K562 (cell line): ENCODE results near the gene POLRMT. TPM values are rescaled to one million over a fixed set of nuclear protein-coding genes. Genes with fewer than 3 reads are reported as not detected.
A peak's percentile ranks its signal among the peaks of the same experiment; 100 is the strongest.
"Not testable (repeated sequence)": the region's sequence is repeated elsewhere in the genome, so short reads cannot be mapped to it uniquely, and the experiment has no call there.

ENCODE experiments used
- ATAC-seq: fragments of 200-7000 bp; cut with Tn5 transposase; 3 replicates; pipeline ENCODE4 v1.9.1; 2020; ENCODE audit warnings: moderate library complexity
- BruUV-seq: library from RNA; stranded (reverse); fragments of 400-500 nt; replicated peaks from 2 replicates; lab custom pipeline; 2021; lab: Mats Ljungman, UMichigan
- CTCF ChIA-PET: fragments of 300-600 bp; formaldehyde crosslinking; extraction: SDS; loops from one replicate; lab custom pipeline; 2021; ENCODE audit warnings: low intra/inter-chr PET ratio; lab: Yijun Ruan, JAX
- POLR2A ChIA-PET: fragments of 300-600, 350-650 bp; sonication (Branson Sonifier 250); formaldehyde crosslinking; extraction: SDS; loops from one replicate; lab custom pipeline; 2021; ENCODE audit warnings: antibody characterized with exemption, inconsistent platforms; lab: Yijun Ruan, JAX
- DNase-seq, 4 experiments: peaks; one replicate each; pipeline versions ENCODE4 v3.0.0 to v3.0.0-alpha.2; 2011 to 2018; ENCODE audit warnings: low spot score in 3 of 4, mixed read lengths in 3 of 4; ENCODE audit errors: extremely low read depth in 1 of 4
- FAIRE-seq: peaks from 2 replicates; lab custom pipeline; 2011; peaks lifted over from hg19 to GRCh38; lab: Jason Lieb, UNC
- H2AFZ ChIP-seq: 2 replicates; pipeline ENCODE4 v1.6.0; 2011; ENCODE audit warnings: low read depth, low read length, control low read depth, inconsistent platforms
- H3K27ac ChIP-seq: fragments of 200-600 bp; 3 replicates; pipeline ENCODE4 v1.8.0; 2011; ENCODE audit warnings: low read depth, mild to moderate bottlenecking, control low read depth, inconsistent platforms, low read length, moderate library complexity, mixed read lengths; ENCODE audit errors: extremely low read depth
- H3K27me3 ChIP-seq, 2 experiments: fragments of 300-600 bp in 1 of 2; 2 replicates in 1 of 2; 3 replicates in 1 of 2; pipeline versions ENCODE4 v1.6.0 to v1.8.0; 2011; ENCODE audit warnings: inconsistent platforms in 2 of 2, low read length in 2 of 2, mild to moderate bottlenecking in 1 of 2, mixed read lengths in 1 of 2, moderate library complexity in 1 of 2; ENCODE audit not compliant: control insufficient read depth in 2 of 2, insufficient read depth in 2 of 2
- H3K36me3 ChIP-seq: fragments of 300-600 bp; 3 replicates; pipeline ENCODE4 v1.8.0; 2011; ENCODE audit warnings: mild to moderate bottlenecking, low read length, inconsistent platforms; ENCODE audit not compliant: control insufficient read depth, insufficient read depth
- H3K4me1 ChIP-seq, 2 experiments: fragments of 200-600 bp in 1 of 2; replicated peaks in 1 of 2; 2 replicates in 1 of 2; 3 replicates in 1 of 2; pipeline versions ENCODE4 v1.5.1 to v1.8.0; 2011; ENCODE audit warnings: inconsistent platforms in 2 of 2, low read length in 2 of 2, mild to moderate bottlenecking in 1 of 2, mixed read lengths in 1 of 2, moderate library complexity in 1 of 2; ENCODE audit not compliant: control insufficient read depth in 2 of 2, insufficient read depth in 2 of 2
- H3K4me2 ChIP-seq: 2 replicates; pipeline ENCODE4 v1.6.1; 2011; ENCODE audit warnings: low read length, control low read depth, inconsistent platforms, mixed read lengths; ENCODE audit not compliant: insufficient read depth
- H3K4me3 ChIP-seq: fragments of 200-600 bp; sonication (generic), shearing (Covaris generic); 2 replicates; pipeline ENCODE4 v1.5.1; 2016; ENCODE audit warnings: control low read depth, inconsistent platforms
- H3K79me2 ChIP-seq: fragments of 200-600 bp; 3 replicates; pipeline ENCODE4 v1.8.0; 2011; ENCODE audit warnings: low read length, inconsistent platforms; ENCODE audit not compliant: control insufficient read depth, insufficient read depth
- H3K9ac ChIP-seq, 2 experiments: 2 replicates each; pipeline versions ENCODE4 v1.6.0 to v1.6.1; 2011; ENCODE audit warnings: low read depth in 2 of 2, low read length in 2 of 2, control low read depth in 1 of 2, inconsistent platforms in 1 of 2, mild to moderate bottlenecking in 1 of 2, mixed read lengths in 1 of 2; ENCODE audit not compliant: insufficient read depth in 1 of 2
- H3K9me1 ChIP-seq: one replicate; pipeline ENCODE4 v1.6.0; 2011; ENCODE audit warnings: inconsistent platforms, mild to moderate bottlenecking, low read length, moderate library complexity; ENCODE audit not compliant: control insufficient read depth, insufficient read depth
- H3K9me3 ChIP-seq: replicated peaks from 2 replicates; pipeline ENCODE4 v1.5.1; 2011; ENCODE audit warnings: low read depth, low read length, inconsistent platforms; ENCODE audit not compliant: control insufficient read depth, insufficient read depth
- H4K20me1 ChIP-seq: replicated peaks from 2 replicates; pipeline ENCODE4 v1.6.1; 2011; ENCODE audit warnings: low read length, inconsistent platforms, mixed read lengths; ENCODE audit not compliant: control insufficient read depth, insufficient read depth
- CBX1 ChIP-seq: sonication (generic); IDR thresholded peaks from 2 replicates; pipeline ENCODE4 v1.6.1; 2016; ENCODE audit warnings: antibody characterized with exemption, low read depth, mild to moderate bottlenecking
- CBX2 ChIP-seq: fragments of 200-600 bp; sonication (generic); IDR thresholded peaks from one replicate; pipeline ENCODE4 v1.6.1; 2012; ENCODE audit warnings: mild to moderate bottlenecking, low read length, inconsistent platforms; ENCODE audit not compliant: insufficient read depth, poor library complexity, severe bottlenecking
- CBX5 ChIP-seq: IDR thresholded peaks from 2 replicates; pipeline ENCODE4 v1.6.1; 2014; ENCODE audit warnings: low read depth, borderline replicate concordance
- ESRRA ChIP-seq: fragments of 450-650 bp; IDR thresholded peaks from 2 replicates; pipeline ENCODE4 v1.6.1; 2014; ENCODE audit warnings: low read depth, mild to moderate bottlenecking, moderate library complexity, borderline replicate concordance
- HCFC1 ChIP-seq: IDR thresholded peaks from 2 replicates; pipeline ENCODE4 v1.6.1; 2012; ENCODE audit warnings: low read depth, low read length, improper control_type of control experiment
- RB1 ChIP-seq: fragments of 450-650 bp; IDR thresholded peaks from 2 replicates; pipeline ENCODE4 v1.6.1; 2017; ENCODE audit warnings: low read depth, mild to moderate bottlenecking
- ZBED1 ChIP-seq: IDR thresholded peaks from 2 replicates; pipeline ENCODE4 v1.6.1; 2014
- ZBTB33 ChIP-seq: sonication (generic); formaldehyde crosslinking; IDR thresholded peaks from 2 replicates; pipeline ENCODE4 v1.8.1; 2023; ENCODE audit warnings: mild to moderate bottlenecking, missing genetic modification reagents
- ZNF445 ChIP-seq: fragments of 250-450 bp; sonication (Bioruptor Pico); IDR thresholded peaks from 2 replicates; pipeline ENCODE4 v1.4.0; 2020; ENCODE audit warnings: low read depth, mild to moderate bottlenecking, moderate library complexity
- WGBS: fragments of 100-300 bp; shearing (Covaris generic); methylation state at CpG from one replicate; pipeline ENCODE4 v1.1.6; 2016; ENCODE audit warnings: low coverage, mixed read lengths; ENCODE audit not compliant: insufficient coverage; ENCODE audit errors: missing lambda C conversion rate; 5-methylcytosine and 5-hydroxymethylcytosine counted together
- in situ Hi-C: fragments of 300-500 bp; cut with MboI; formaldehyde crosslinking; loops from 4 replicates; pipeline ENCODE4 v1.15.0; 2018; ENCODE audit warnings: inconsistent platforms, mixed read lengths
- intact Hi-C: fragments of 100-400 bp; cut with micrococcal nuclease; formaldehyde crosslinking; loops from 2 replicates; pipeline ENCODE4 v1.14.2; 2022
- polyA plus RNA-seq, 8 experiments: library from polyadenylated mRNA; depleted of rRNA in 4 of 8; stranded (reverse) in 5 of 8; unstranded in 3 of 8; fragments of >200 nt; fragmentation: Nextera tagmentation in 2 of 8; fragmentation: Illumina TruSeq in 1 of 8; extraction: Ambion mirVana in 2 of 8; extraction: Trizol in 1 of 8; gene quantifications; 2 replicates each; pipeline versions ENCODE4 v1.2.1 to v1.2.3, GENCODE V29; 2011 to 2014; ENCODE audit warnings: inconsistent platforms in 1 of 8, missing spikeins in 1 of 8
- total RNA-seq, 7 experiments: library from RNA; depleted of rRNA in 6 of 7; stranded (reverse); fragments of >200 nt in 6 of 7; fragmentation: Illumina TruSeq in 2 of 7; extraction: Trizol in 2 of 7; gene quantifications; 2 replicates each; pipeline versions ENCODE4 v1.2.1 to v1.2.3, GENCODE V29; 2011 to 2021; ENCODE audit warnings: low replicate concordance in 1 of 7
- TF ChIP-seq, protein P1 (sequence below): IDR thresholded peaks from 2 replicates; pipeline ENCODE4 v1.6.1; 2014; ENCODE audit warnings: antibody characterized with exemption

Gene POLRMT
- total and polyA plus RNA-seq, 9 of the 15 experiments (the other 6 are each of a cell fraction or from before 2014, with no cell fraction given), result 30.3 to 144 (median 68.0) TPM

- DNase-seq, H3K27ac ChIP-seq, H3K9me1 ChIP-seq, H3K36me3 ChIP-seq, H2AFZ ChIP-seq, H3K9ac ChIP-seq, H3K27me3 ChIP-seq, H3K4me2 ChIP-seq, BruUV-seq, FAIRE-seq, H3K79me2 ChIP-seq, intact Hi-C loops, CTCF ChIA-PET, H4K20me1 ChIP-seq, ATAC-seq, H3K4me3 ChIP-seq: not testable (repeated sequence)
- 76% methylated on average over 17 of the region's 38 CpGs for WGBS
- Histone ChIP-seq H3K9me3 (peaks cover 12% of the 10 kb centered on the region), H3K4me1 (peaks cover 12 to 31% of the 10 kb centered on the region in 2 experiments)
- POLR2A ChIA-PET, result interaction anchor here (0.6 kb wide), 1 partner anchor 799 kb away, joined by 3 read pairs; no protein-coding TSS in a partner anchor
- TF ChIP-seq ZNF445 (CRISPR knock-in tag) (peak; percentile 82), CBX5 (peak; percentile 76), CBX1 (peak; percentile 73; the same call in 1 of the 2 replicates)
- in situ Hi-C loops, result loop anchor here (5.0 kb wide), 1 partner anchor 65 kb away; no protein-coding TSS in a partner anchor
Measured at GRCh38 chr19:666985-667573, 33.7 kb upstream of the POLRMT start.

DNA sequence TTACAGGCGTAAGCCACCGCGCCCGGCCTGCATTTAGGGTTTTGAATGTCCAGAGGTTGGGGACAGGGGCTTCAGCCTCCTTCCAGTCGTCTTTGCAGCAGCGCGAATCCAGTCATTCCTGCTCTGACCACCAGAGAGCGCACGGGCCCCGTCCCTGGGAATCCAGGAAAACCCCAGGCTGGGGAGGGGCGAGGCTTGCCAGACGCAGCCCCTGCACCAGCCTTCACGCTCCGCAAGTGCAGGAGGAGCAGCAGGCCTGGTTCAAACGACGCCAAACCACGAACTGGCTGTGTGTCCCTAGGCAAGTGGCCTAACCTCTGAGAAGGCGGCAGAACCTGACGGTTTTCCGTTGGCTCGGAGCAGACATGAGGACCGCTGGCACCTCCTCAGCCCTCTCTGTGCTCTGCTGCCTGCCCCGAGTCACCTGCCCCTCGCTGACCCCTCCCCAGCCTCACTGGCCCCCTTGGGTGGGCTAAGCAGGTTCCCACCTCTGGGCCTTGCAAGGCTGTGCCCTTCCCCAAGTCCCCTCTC is 31.6 kb upstream of the POLRMT start:
- Histone ChIP-seq H4K20me1 (peaks cover 22% of the 10 kb centered on the region), H3K9me1 (peaks cover 6% of the 10 kb centered on the region), H2AFZ (peak overlapping the region; percentile 81), H3K27me3 (no peaks in the 10 kb centered on the region), H3K9ac (peak overlapping the region in 1 of 2 experiments; percentile 81; a peak in 2 of 4 replicates), H3K36me3 (peaks cover 17% of the 10 kb centered on the region; the same call in 1 of the 3 replicates), H3K4me1 (peaks cover 26 to 43% of the 10 kb centered on the region in 2 experiments), H3K4me2 (peak overlapping the region; percentile 55; the same call in 1 of the 2 replicates), H3K9me3 (peaks cover 12% of the 10 kb centered on the region), H3K27ac (no peak overlapping the region), H3K79me2 (peaks cover 31% of the 10 kb centered on the region), H3K4me3 (no peak overlapping the region)
- POLR2A ChIA-PET, result no interaction called here
- DNase-seq, result peak; percentile 73 to 84 (median 79)
- peak; percentile 55 for ATAC-seq
- 4% methylated on average over 19 of the region's 24 CpGs for WGBS
- in situ Hi-C loops (loop anchor here (5.0 kb wide), 1 partner anchor 67 kb away; no protein-coding TSS in a partner anchor), intact Hi-C loops (loop anchor here (1.0 kb wide), 1 partner anchor 69 kb away; no protein-coding TSS in a partner anchor)
- CTCF ChIA-PET, result interaction anchor here (0.8 to 1.6 kb wide), 2 partner anchors 14 to 69 kb away, joined by 3 to 19 read pairs; no protein-coding TSS in a partner anchor
- FAIRE-seq, result peak; percentile 58
- no TSS peak for BruUV-seq
- TF ChIP-seq ZBED1, result no peak
- 0 out of 2 replicates have a peak, but pooled peaks have one; percentile 36 for TF ChIP-seq ESRRA
- TF ChIP-seq ZBTB33 (CRISPR knock-in tag), result peak; percentile 66
- 0 out of 2 replicates have a peak, but pooled peaks have one; percentile 14 for TF ChIP-seq HCFC1
- TF ChIP-seq RB1, result peak; percentile 54; the same call in 1 of the 2 replicates
- TF ChIP-seq CBX2, result no peak
- TF ChIP-seq, protein P1, sequence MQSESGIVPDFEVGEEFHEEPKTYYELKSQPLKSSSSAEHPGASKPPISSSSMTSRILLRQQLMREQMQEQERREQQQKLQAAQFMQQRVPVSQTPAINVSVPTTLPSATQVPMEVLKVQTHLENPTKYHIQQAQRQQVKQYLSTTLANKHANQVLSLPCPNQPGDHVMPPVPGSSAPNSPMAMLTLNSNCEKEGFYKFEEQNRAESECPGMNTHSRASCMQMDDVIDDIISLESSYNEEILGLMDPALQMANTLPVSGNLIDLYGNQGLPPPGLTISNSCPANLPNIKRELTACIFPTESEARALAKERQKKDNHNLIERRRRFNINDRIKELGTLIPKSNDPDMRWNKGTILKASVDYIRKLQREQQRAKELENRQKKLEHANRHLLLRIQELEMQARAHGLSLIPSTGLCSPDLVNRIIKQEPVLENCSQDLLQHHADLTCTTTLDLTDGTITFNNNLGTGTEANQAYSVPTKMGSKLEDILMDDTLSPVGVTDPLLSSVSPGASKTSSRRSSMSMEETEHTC, result no peak
